GM18868 (cell line): ENCODE measurements around the gene MLPH.
A peak's percentile ranks its signal among the peaks of the same experiment; 100 is the strongest.

Experiments
- ATAC-seq: cut with Tn5 transposase; IDR thresholded peaks from one replicate; pipeline ENCODE4 v1.9.1; 2021; ENCODE audit warnings: mild to moderate bottlenecking, moderate library complexity; ENCODE audit not compliant: unreplicated experiment

The MLPH gene

DNA sequence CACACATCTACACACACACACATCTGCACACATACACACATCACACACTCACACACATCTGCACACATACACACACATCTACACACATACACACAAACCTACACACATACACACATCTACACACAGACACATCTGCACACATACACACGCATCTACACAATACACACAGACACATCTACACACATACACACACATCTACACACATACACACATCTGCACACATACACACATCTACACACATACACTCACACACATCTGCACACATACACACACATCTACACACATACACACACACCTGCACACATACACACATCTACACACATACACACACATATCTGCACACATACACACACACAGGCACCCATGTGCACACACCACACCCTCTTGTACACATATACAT, 78.9 kb downstream of the MLPH start:
- no peak for ATAC-seq

DNA sequence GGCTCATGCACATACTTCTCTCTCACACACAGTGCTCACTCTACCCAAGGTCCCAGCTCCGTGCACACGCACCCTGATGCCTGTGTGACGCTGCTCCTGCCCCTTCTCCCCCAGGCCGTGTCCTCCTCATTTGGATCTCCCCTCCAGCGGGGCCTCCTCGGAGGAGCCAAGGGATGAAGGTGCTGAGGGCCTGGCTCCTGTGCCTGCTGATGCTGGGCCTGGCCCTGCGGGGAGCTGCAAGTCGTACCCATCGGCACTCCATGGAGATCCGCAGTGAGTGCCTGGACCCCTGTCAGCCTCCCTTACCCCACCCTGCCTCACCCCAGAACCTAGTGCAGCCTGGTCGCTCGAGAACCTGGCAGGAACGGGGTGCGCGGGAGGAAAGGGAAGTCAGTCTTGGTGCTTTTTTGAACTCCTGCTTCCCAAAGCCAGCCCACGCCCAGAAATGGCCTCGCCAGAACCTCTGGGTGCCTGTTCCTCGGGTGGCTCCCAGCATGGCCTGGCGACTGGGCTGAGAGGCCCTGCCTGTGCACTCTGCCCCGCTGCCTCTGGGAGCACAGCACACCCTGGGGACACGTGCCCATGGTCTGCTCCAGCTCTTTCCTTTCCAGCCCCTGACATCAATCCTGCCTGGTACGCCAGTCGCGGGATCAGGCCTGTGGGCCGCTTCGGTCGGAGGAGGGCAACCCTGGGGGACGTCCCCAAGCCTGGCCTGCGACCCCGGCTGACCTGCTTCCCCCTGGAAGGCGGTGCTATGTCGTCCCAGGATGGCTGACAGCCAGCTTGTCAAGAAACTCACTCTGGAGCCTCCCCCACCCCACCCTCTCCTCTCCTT, 79.6 kb downstream of the MLPH start, which contains the start of gene PRLH:
TSS of gene PRLH (plus strand) at position 174 of the 835 bp plus-strand sequence. CDS start at position 174, 0 bp downstream.
- ATAC-seq, result no peak

DNA sequence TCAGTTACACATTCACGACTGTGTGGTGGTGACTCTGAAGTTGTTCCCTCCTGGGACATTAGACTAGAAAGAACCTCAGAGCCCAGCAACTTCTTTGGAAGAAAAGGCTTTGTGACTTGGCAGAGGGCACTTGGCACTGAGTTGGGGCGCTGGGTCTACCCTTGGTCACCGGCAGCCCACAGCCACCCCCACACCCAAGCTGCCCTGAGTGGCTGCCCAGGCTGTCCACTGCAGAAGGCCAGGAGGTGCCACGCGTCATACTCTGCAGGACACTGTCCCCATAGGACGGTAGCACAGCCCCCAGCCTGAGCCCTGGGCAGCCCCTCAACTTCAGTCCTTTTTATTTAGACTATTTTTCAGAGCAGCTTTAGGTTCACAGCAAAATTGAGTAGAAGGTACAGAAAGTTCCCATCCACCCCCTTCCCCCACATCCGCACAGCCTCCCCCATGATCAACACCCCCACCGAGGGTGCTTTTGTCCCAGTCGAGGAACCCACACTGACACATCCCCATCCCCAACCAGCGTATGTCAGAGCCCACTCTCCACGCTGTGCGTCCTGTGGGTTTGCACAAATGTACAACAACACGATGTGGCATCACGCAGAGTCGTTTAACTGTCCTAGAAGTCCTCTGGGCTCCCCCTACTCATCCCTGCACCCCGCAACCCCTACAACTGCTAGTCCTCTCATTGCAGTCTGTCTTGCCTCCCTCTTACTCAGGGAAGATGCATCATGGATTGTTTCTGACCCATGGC, 80.4 kb downstream of the MLPH start:
- ATAC-seq, result no peak

DNA sequence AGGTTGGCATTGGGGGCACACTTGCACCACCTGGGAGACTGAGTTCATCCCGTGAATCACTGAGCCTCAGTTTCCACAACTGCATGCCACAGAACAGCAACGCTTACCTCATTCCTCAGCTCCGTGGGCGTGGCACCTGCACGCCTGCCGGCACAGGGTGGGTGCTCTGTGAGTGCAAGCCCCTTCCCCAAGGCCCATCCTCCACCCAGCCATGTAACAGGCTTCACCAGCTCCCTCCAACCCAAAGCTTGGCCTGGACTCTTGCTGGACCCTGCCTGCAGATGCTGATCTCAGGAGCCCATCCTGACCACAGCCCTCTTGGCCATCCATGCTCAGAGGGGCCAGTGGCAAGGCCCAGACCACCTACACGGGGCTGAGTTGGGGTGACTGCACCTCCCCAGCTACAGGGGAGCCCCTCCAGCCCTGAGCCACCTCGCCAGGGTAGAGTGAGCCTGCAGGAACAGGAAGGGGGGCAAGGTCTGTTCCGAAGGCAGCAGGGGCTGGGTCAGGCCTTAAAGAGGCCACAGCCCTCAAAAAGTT, 81.1 kb downstream of the MLPH start:
- ATAC-seq, result no peak

DNA sequence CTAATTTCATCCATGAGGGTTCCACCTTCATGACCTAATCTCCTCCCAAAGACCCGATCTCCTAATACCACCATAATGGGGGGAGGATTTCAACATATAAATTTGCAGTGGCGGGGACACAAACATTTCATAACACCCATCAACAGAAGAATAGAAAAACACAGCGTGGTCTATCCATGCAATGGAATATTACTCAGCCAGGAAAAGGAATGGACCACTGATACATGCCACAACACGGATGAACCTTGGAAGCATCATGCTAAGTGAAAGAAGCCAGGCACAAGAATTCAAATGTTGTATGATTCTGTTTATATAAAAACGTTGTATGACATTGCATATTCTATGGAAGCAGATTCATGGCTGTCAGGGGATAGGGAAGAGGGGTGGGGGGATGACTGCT, 82.0 kb downstream of the MLPH start:
- no peak for ATAC-seq

DNA sequence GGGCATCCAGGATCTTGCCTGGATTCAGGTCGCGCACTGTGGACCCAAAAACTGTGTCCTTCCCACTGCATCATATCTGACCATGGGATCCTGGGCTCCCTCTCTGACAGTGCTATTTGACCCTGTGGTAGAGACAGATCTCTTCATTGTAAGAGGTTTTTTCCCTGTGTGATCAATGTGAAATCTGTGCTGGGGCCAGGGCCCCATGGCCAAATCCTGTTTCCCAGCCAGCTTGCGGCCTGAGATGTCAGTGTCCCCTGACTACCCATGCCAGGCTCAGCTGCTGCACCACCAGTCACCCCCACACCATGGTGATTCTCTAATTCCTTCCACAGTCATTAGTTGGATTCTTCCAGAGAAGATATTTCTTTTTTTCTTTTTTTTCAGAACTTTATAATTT, 82.8 kb downstream of the MLPH start:
- no peak for ATAC-seq

DNA sequence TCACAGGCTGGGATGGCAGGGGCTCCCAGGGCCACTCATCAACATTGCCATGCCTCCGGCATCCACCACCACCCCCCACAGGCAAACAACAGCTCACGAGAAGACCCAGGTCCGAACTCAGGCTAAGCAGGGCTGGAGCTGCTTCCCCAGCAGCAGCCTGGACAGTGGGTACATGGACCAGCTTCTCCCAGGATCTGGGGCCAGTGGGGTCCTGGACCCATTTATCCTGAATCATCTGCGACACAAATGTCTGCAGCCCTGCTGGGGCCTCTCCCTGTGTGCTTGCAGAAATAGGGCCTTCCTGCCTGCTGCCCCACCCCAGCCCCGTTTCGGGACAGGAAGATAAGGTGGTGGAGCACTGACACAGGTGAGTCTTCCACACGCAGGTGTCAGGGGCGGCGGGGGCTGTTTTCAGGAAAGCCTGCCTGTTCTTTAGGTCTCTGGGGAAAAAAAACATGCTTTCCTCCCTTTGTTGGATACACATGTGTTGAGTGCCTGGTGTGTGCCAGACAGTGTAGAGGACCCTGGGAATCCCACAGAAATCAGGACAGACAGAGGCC, 83.8 kb downstream of the MLPH start:
- no peak for ATAC-seq

DNA sequence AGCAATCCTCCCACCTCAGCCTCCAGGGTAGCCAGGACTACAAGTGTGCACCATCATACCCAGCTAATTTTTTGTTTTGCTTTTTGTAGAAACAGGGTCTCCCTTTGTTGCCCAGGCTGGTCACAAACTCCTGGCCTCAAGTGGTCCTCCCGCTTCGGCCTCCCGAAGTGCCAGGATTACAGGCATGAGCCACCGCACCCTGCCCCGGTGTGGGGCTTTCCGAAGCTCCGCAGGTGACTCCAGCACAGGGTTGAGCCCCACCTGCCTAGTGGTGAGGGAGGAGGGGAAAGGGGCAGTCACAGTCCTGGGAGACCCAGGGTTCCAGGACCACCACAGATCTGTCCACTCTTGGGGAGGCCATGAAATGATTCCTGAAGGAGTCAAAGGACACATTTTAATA, 84.5 kb downstream of the MLPH start:
- no peak for ATAC-seq

DNA sequence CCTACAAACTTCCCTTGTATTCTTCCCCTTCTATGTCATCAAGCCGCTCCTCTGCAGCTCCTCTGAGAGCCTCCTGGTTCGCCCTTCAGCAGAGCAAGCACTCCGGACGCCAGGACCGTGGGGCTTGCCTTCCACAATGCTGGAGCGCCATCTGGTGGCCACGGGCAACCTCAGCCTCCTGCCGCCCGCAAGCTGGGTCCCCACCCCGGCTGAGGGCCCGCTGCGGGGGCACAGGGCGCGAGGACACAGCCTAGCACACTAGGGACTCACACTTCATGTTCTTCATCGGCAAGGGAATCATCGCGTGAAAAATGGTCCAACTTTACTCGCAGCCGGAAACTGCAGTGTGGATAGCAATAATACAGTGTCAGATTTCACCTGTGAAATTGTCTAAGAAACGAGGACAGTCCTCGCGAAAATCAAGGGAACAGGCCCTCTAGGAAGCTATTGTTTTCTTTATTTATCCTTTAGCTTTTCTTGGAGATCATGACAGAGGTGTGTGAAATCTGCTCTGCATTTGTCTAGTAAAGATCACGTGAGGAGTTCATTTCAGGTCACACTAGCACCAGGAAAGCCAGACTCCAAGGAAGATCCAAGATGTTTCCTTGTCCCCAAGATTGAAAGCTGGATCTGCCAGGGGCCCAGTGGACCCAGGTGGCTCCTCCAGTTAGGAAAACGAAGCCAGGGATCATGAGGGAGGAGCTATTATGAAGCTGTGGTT, 85.1 kb downstream of the MLPH start:
- peak; percentile 92 for ATAC-seq

DNA sequence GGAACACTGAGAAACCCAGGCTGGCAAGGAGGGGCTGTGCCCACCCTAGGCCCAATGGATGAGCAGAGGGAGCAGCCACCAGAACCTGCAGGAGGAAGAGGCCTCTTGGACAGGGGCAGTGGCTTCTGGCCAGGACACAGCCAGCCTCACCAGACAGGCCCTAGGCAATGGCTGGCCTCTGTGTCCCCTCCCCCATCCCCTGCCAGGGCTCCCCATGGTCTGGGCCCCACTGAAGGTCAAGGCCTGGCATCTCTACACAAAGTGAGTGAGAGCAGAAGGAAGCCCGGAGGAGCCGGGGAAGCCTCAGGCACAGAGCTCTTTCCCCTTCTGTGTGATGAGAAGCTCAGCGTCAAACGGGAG, 85.7 kb downstream of the MLPH start:
- ATAC-seq, result no peak

DNA sequence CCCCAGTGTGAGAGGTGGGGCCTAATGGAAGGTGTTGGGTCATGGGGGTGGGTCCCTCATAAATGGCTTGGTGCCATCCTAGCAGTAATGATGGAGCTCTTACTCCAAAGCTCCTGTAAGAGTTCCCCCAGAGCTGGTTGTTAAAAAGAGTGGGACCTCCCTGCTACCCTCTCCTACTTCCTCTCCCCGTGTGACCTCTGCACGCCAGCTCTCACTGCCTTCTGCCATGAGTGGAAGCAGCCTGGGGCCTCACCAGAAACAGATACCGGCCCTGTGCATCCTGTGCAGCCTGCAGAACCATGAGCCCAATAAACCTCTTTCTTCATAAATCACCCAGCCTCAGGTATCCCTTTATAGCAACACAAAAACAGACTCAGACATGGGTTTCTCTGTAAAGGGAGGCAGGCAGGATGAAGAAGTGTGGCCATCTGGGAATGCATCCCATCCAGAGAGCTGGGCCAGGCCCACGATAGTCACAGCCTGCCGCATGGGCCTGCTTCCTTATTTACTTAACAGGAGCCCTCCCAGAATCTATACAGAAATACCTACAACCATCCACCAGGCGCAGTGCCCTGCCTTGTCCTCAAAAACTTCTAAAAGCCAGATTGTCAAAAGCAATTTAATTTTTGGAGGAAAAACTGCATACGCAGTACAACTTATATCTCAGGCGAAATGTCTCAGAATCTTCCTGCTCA, 86.8 kb downstream of the MLPH start:
- no peak for ATAC-seq

DNA sequence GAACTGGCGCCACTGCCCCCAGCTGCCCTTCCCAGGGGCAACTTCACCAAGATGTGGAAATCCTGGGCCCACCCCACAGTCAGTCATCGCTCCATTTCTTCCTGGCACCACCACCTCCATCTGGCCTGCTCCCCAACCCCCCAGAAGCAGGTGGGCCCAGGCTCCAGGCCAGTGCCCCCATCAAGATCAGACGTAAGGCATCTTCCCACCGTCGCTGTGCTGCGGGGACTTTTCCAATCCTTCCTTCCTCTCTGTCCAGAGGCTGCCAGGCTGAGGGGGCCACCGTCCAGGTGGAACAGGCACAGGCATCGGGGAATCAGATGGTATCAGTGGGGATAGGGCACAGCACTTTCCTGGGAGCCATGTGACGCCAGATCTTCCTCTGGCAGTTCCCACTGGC, 87.4 kb downstream of the MLPH start:
- ATAC-seq, result no peak

DNA sequence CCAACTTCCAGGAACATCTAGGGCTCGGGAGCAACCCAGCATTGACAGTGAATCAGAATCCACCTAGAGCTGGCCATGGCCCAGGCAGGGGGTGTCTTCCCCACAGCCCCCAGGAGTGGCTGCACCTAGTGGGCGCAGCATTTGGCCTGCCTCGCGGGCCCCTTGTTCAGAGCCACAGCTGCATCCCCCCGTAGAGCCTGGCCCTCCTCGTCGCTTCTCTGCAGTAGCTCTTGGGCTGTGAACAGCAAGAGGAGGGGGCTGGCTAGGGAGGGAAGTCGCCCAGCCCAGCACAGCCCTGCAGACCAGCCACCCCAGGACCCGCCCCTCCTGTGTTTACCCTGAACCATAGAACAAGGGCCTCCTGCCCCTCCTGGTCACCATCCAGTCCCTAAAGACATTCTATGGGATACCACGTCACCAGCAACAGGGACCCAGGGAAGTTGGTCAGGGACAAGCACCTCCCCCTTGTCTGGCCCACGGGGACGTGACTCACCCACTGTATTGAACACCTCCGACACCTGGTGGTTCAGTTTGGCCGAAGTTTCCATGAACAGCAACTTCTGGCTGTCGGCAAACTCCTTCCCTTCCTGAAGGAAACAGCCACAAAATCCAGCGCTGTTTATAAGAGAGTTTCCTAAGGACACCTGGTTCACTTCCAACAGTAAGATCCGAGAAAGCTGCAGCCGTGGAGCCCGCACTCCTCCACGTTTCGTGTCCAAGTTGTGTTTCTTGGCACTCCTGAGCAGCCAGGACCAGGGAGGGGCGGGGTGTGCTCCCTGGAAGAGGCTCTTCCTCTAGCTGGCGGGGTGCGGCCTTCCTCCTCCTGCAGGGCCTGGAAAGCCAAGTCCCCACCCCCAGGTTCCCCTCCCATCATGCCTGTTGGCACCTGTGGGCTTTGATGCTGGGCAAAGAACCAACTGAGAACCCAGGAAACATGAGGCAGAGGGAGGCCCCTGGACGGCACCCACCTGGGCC, 88.1 kb downstream of the MLPH start:
- no peak for ATAC-seq

DNA sequence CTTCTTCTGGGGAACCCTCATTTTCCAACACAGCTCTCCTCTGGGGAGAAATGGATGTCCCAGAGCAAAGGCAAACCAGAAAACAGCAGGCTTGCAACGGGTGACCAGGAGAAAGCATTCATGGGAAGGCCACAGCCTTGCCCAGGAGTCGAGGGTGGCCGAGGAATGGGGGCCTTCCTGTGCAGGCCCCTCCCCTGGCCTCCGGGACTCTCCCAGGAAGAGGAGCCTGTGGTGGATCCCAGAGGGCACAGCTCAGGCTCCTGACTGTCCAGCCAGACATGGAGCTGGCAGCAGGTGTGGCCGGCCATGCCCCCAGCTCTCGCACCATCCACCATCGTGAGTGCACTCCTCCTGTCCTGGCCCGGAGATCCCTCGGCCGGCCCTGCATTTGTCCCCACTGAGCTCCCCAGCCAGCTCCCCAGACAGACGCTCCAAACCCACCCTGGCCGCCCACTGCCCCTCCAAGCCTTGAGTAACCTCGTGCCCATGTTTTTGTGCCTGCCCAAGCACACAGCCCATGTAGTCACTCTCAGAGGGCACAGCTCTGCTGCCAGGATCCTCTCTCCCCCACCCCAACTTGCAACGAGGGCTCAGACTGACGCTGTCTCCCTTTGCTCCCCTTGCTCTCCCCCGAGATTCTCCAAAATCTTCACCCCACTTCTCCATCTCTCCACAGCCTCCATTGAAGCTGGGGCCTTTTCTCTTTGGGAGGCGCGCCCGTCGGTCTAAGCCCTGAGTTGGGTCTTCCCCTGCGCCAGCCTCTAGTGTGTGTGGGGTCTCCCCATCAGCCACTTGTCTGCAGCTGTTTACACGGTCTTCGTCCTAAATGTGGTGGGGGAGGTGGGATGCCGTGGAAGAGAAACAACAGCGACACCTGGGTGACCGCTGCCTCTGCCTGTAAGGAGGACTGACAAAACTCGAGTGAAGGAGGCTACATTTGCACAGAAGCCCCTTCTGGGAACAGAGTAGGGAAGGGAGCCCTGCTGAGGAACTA, 89.1 kb downstream of the MLPH start:
- ATAC-seq, result no peak

DNA sequence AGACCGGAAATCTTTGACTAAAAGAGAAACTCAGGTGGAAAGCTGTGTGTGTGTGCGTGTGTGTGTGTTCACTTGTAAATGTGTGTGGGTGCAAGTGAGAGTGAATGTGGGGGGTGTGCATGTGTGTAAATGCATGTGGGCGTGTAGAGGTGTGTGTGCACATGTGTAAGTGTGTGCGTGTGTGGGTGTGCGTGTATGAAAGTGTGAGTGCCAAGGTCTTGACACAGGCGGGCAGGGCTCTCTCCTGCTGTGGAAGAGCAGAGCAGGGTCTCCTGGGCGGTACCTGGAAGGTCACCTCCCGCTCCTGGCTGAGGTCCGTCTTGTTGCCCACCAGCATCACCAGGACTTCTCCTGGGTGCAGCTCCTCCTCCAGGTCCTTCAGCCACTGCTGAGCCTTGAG, 89.9 kb downstream of the MLPH start:
- ATAC-seq, result no peak

DNA sequence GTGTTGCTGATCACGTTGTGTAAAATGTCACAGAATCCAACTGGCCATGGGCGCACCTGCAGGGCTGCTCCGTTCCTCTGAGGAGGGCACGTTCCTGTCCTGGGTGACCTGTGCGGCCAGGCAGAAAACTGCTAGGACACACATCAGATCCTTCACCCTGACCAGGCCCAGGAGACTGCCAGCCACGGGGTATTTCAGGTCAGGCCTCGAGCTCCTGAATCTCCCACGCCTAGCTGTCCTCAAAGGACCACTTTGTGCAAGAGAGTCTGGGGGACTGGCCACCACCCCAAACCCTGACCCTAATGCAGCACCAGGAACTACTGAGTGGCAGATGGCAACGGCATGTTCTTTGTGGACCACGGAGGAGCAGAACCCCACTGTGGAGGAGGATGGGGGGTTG, 90.4 kb downstream of the MLPH start:
- ATAC-seq, result no peak

DNA sequence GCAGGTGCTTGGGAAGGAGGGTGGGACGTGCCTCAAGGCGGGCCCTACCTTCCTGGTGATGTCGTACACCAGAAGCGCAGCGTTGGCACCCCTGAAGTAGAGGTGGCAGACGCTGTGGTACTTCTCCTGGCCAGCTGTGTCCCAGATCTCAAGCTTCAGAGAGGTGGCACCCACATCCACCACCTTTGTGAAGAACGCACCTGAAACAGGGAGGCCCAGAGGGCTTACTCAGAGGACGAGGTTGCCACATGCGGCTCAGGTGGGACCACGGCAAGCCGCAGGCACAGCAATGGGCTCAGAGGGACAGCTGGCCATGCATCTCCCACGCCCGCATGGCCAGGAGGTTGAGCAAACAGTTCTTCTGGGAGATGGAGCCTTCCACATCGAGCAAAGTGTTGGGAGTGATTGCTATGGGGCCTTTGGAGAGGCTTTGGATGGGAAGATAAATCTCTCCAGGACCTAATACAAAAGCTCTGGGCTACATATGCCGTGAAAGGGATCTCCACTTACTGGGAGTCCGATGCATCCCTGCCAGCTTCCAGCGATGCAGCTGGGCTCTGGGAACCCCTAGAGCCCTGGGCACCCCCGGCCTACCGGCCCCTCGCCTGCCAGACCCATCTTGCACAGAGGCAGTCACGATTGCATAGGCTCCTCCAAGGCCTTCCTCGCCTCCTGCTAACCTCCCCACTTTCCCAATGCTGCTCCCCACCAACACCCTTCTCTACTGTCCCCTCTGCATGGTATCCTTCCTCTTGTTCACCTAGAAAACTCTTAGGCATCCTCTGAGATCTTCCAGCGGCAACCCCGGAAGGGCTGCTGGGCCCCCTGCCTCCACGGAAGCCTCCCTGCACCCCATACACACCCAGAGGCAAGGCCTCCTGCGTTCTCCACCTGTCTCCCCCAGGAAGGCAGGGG, 91.2 kb downstream of the MLPH start:
- ATAC-seq, result no peak
